Suprapubic skin (tissue), 4 donors: ENCODE measurements around the gene EHMT2. TPM values are rescaled to one million over a fixed set of nuclear protein-coding genes. Genes with fewer than 3 reads are reported as not detected.
"Not testable (repeated sequence)": the region's sequence is repeated elsewhere in the genome, so short reads cannot be mapped to it uniquely, and the experiment has no call there.

Source experiments
- DNase-seq, 2 donors: peaks; one replicate each; pipeline ENCODE4 v3.0.0-alpha.2; 2019; ENCODE audit warnings: low spot score in 2 of 2
- H3K27ac ChIP-seq: fragments of 200-600 bp; sonication (generic); one replicate; pipeline ENCODE4 v1.5.1; 2019
- H3K27me3 ChIP-seq: fragments of 200-600 bp; sonication (generic); one replicate; pipeline ENCODE4 v1.5.1; 2019
- H3K36me3 ChIP-seq: fragments of 200-600 bp; sonication (generic); one replicate; pipeline ENCODE4 v1.5.1; 2019
- H3K4me1 ChIP-seq: fragments of 200-600 bp; sonication (generic); one replicate; pipeline ENCODE4 v1.5.1; 2019
- H3K4me3 ChIP-seq: fragments of 200-600 bp; sonication (generic); one replicate; pipeline ENCODE4 v1.5.1; 2019; ENCODE audit warnings: mild to moderate bottlenecking
- H3K9me3 ChIP-seq: fragments of 200-600 bp; sonication (generic); one replicate; pipeline ENCODE4 v1.5.1; 2019
- CTCF ChIP-seq, 2 donors: fragments of 200-600 bp in 1 of 2; fragments of 450-650 bp in 1 of 2; sonication (generic) in 1 of 2; IDR thresholded peaks; one replicate each; pipeline ENCODE4 v1.5.1; 2016 to 2019; ENCODE audit warnings: antibody characterized with exemption in 2 of 2, mild to moderate bottlenecking in 1 of 2, moderate library complexity in 1 of 2
- EP300 ChIP-seq: sonication (generic); formaldehyde crosslinking; IDR thresholded peaks from one replicate; pipeline ENCODE4 v1.6.1; 2017; ENCODE audit warnings: antibody characterized with exemption
- POLR2A ChIP-seq, 2 donors: fragments of 450-650 bp; IDR thresholded peaks; one replicate each; pipeline ENCODE4 v1.6.1; 2017; ENCODE audit warnings: antibody characterized with exemption in 2 of 2, mild to moderate bottlenecking in 2 of 2, moderate library complexity in 2 of 2
- POLR2AphosphoS5 ChIP-seq, 3 donors: sonication (generic); formaldehyde crosslinking; IDR thresholded peaks; one replicate each; pipeline ENCODE4 v1.6.1; 2017; ENCODE audit warnings: antibody characterized with exemption in 3 of 3
- WGBS: methylation state at CpG from one replicate; pipeline ENCODE4 v1.1.5; 2018; 5-methylcytosine and 5-hydroxymethylcytosine counted together
- total RNA-seq, 4 donors: library from RNA; depleted of rRNA; stranded (reverse); fragments of >200 nt; gene quantifications; one replicate each; pipeline ENCODE4 v1.1.0, GENCODE V29; 2016

The EHMT2 gene
- total RNA-seq, 4 donors from 2014 or later, result 38.7 to 48.9 (median 42.9) TPM

GRCh38 chr6:31861919-31862343 lies 35.6 kb downstream of the EHMT2 start:
- no peaks in the 10 kb centered on the region for H3K27me3 ChIP-seq
- no peak for DNase-seq
- TF ChIP-seq POLR2A (IDR thresholded peaks at IDR 0.05) (no peak), CTCF (IDR thresholded peaks at IDR 0.05) (no peak), EP300 (no peak), POLR2AphosphoS5 (IDR thresholded peaks at IDR 0.05) (no peak)
- H3K27ac ChIP-seq, result no peak overlapping the region
- peak overlapping the region; percentile 86 for H3K4me3 ChIP-seq
- no peaks in the 10 kb centered on the region for H3K9me3 ChIP-seq
- H3K36me3 ChIP-seq, result peaks cover 32% of the 10 kb centered on the region
- peaks cover 27% of the 10 kb centered on the region for H3K4me1 ChIP-seq
- 39% methylated on average over 17 of the region's 17 CpGs for WGBS

DNA sequence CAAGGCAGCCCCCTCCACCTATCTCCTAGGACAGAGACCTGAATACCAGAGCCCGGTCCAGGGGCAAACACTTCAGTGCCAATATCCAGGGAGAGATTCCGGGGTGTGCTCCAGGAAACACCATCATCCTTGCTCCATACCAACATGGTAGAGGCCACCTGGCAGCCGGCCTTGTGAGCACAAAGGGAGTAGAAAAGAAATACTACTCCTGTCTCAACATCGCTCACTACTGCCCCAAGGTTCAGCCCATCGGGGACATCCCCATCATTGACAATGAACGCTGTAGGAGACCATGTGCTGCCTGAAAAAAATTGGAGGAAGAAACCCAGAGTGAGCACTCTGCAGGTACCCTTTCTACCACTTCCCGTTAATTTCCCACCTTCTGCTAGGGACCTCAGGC lies 36.3 kb downstream of the EHMT2 start:
- 93% methylated on average over 6 of the region's 7 CpGs for WGBS
- peaks cover 32% of the 10 kb centered on the region for H3K36me3 ChIP-seq
- H3K4me3 ChIP-seq, result no peak overlapping the region
- TF ChIP-seq CTCF (IDR thresholded peaks at IDR 0.05), result no peak
- TF ChIP-seq POLR2A (IDR thresholded peaks at IDR 0.05), result no peak
- TF ChIP-seq POLR2AphosphoS5 (IDR thresholded peaks at IDR 0.05), result no peak
- TF ChIP-seq EP300, result no peak
- no peaks in the 10 kb centered on the region for H3K9me3 ChIP-seq
- peaks cover 27% of the 10 kb centered on the region for H3K4me1 ChIP-seq
- H3K27ac ChIP-seq, result no peak overlapping the region
- no peak for DNase-seq
- no peaks in the 10 kb centered on the region for H3K27me3 ChIP-seq

DNA sequence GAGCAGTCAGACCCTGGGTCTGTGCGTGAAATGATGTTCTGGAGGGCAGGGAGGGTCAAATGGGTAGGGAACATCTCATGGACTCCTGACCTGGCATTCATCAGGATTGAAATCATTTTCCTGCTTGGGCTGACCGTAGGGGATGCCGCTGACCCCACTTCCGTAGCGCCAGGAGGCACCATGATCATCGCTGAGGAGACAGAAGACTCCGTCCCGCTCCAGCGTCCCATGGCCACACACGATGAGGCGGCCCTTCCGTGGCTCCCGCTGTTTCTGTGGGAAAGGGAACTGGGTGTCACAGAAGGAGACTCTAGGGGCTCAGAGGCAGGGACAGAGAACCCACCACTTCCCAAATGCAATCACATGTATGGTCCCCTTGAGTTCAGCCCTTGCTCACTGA lies 37.1 kb downstream of the EHMT2 start:
- TF ChIP-seq POLR2A (IDR thresholded peaks at IDR 0.05) (no peak), EP300 (no peak)
- Histone ChIP-seq H3K27ac (no peak overlapping the region), H3K36me3 (peaks cover 32% of the 10 kb centered on the region), H3K4me3 (no peak overlapping the region), H3K27me3 (no peaks in the 10 kb centered on the region), H3K9me3 (no peaks in the 10 kb centered on the region), H3K4me1 (peaks cover 27% of the 10 kb centered on the region)
- 93% methylated on average over 7 of the region's 13 CpGs for WGBS
- DNase-seq, result no peak

DNA sequence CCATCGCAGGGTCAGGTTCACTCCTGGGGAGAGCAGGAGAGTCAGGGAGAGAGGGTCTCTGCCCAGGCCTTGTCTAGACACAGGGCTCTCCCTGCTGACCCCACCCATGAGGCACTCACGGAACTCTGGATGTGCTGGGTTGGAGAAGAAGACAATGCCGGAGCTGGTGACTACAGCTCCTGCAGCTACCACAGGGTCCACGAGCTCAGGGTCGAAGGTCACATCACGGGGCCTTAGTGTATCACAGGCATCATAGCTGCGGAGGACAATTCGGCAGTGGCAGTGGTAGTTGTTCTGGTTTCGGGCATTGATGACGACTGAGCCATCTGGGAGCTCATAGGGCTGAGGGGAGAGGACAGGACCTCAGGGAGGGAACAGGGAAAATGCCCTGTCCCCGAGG lies 37.6 kb downstream of the EHMT2 start:
- peaks cover 32% of the 10 kb centered on the region for H3K36me3 ChIP-seq
- peaks cover 27% of the 10 kb centered on the region for H3K4me1 ChIP-seq
- H3K27me3 ChIP-seq, result no peaks in the 10 kb centered on the region
- TF ChIP-seq EP300, result no peak
- TF ChIP-seq POLR2AphosphoS5 (IDR thresholded peaks at IDR 0.05), result no peak
- TF ChIP-seq POLR2A (IDR thresholded peaks at IDR 0.05), result no peak
- TF ChIP-seq CTCF (IDR thresholded peaks at IDR 0.05), result no peak
- H3K4me3 ChIP-seq, result no peak overlapping the region
- WGBS, result 91% methylated on average over 10 of the region's 11 CpGs
- H3K27ac ChIP-seq, result no peak overlapping the region
- no peaks in the 10 kb centered on the region for H3K9me3 ChIP-seq
- no peak for DNase-seq

GRCh38 chr6:31858707-31859106 lies 38.8 kb downstream of the EHMT2 start:
- H3K27ac ChIP-seq, result no peak overlapping the region
- no peak for TF ChIP-seq EP300
- no peak for TF ChIP-seq CTCF (IDR thresholded peaks at IDR 0.05)
- TF ChIP-seq POLR2AphosphoS5 (IDR thresholded peaks at IDR 0.05), result no peak
- TF ChIP-seq POLR2A (IDR thresholded peaks at IDR 0.05), result no peak
- peaks cover 32% of the 10 kb centered on the region for H3K36me3 ChIP-seq
- DNase-seq, result no peak
- WGBS, result 89% methylated on average over 8 of the region's 8 CpGs
- no peaks in the 10 kb centered on the region for H3K27me3 ChIP-seq
- peaks cover 22% of the 10 kb centered on the region for H3K4me1 ChIP-seq
- no peaks in the 10 kb centered on the region for H3K9me3 ChIP-seq
- no peak overlapping the region for H3K4me3 ChIP-seq

- peaks cover 15% of the 10 kb centered on the region for H3K4me1 ChIP-seq
- not testable (repeated sequence) for H3K27ac ChIP-seq, H3K9me3 ChIP-seq, H3K27me3 ChIP-seq, DNase-seq, H3K4me3 ChIP-seq
- H3K36me3 ChIP-seq, result peaks cover 32% of the 10 kb centered on the region
- 93% methylated on average over 8 of the region's 8 CpGs for WGBS
Observed at GRCh38 chr6:31857774-31858173, 39.7 kb downstream of the EHMT2 start.

- not testable (repeated sequence) for H3K9me3 ChIP-seq, H3K4me3 ChIP-seq, H3K27me3 ChIP-seq, DNase-seq, H3K4me1 ChIP-seq, H3K27ac ChIP-seq, H3K36me3 ChIP-seq
- WGBS, result 82% methylated on average over 16 of the region's 35 CpGs
Observed at GRCh38 chr6:31851980-31852718, 45.3 kb downstream of the EHMT2 start.
